GM23338 (cell line): Measurements from ENCODE around the gene EMD. TPM values are rescaled to one million over a fixed set of nuclear protein-coding genes. Genes with fewer than 3 reads are reported as not detected.

Source experiments
- CREB1 ChIP-seq: fragments of 250-450 bp; sonication (Bioruptor Pico); IDR thresholded peaks from 2 replicates; pipeline ENCODE4 v1.5.0; 2020; ENCODE audit warnings: low read depth, mild to moderate bottlenecking, moderate library complexity
- CTCF ChIP-seq, 2 experiments: fragments of 200-600 bp in 1 of 2; sonication (generic) in 1 of 2; conservative IDR thresholded peaks; 2 replicates each; pipeline versions ENCODE4 v1.5.1 to v1.6.1; 2016 to 2017; ENCODE audit warnings: antibody characterized with exemption in 2 of 2, low read depth in 2 of 2, mild to moderate bottlenecking in 2 of 2, moderate library complexity in 1 of 2
- EZH2phosphoT487 ChIP-seq: fragments of 200-600 bp; sonication (generic); IDR thresholded peaks from one replicate; pipeline ENCODE4 v1.8.1; 2018; ENCODE audit warnings: antibody characterized with exemption; ENCODE audit not compliant: unreplicated experiment
- NANOG ChIP-seq: IDR thresholded peaks from 2 replicates; pipeline ENCODE4 v1.6.1; 2016; ENCODE audit warnings: antibody characterized with exemption, borderline replicate concordance
- POLR2AphosphoS5 ChIP-seq: IDR thresholded peaks from 2 replicates; pipeline ENCODE4 v1.6.1; 2016; ENCODE audit warnings: antibody characterized with exemption, low read depth
- STAT1 ChIP-seq: IDR thresholded peaks from one replicate; pipeline ENCODE4 v1.6.1; 2016; ENCODE audit warnings: antibody characterized with exemption; ENCODE audit not compliant: unreplicated experiment
- ZNF331 ChIP-seq: fragments of 250-450 bp; sonication (Bioruptor Pico); IDR thresholded peaks from 2 replicates; pipeline ENCODE4 v1.5.0; 2020; ENCODE audit warnings: low read depth, mild to moderate bottlenecking, moderate library complexity
- ZNF462 ChIP-seq: fragments of 250-450 bp; sonication (Bioruptor Pico); IDR thresholded peaks from 2 replicates; pipeline ENCODE4 v1.5.0; 2020; ENCODE audit warnings: mild to moderate bottlenecking, moderate library complexity
- polyA plus RNA-seq: library from polyadenylated mRNA; unstranded; fragments of >200 nt; fragmentation: Nextera tagmentation; extraction: Ambion mirVana; gene quantifications from 2 replicates; pipeline ENCODE4 v1.2.1, GENCODE V29; 2016
- total RNA-seq: library from RNA; depleted of rRNA; stranded (reverse); fragments of >200 nt; shearing (Covaris generic); gene quantifications from 2 replicates; pipeline ENCODE4 v1.2.3, GENCODE V29; 2014
- TF ChIP-seq, protein P1 (sequence below): IDR thresholded peaks from 2 replicates; pipeline ENCODE4 v1.6.1; 2016; ENCODE audit warnings: antibody characterized with exemption

The EMD gene
- total and polyA plus RNA-seq, 2 experiments from 2014 or later, result 74.2 to 78.6 TPM

GRCh38 chrX:154408659-154409221, 29.6 kb downstream of the EMD start (continued):
- TF ChIP-seq ZNF462 (CRISPR knock-in tag), result no peak
- no peak for TF ChIP-seq CREB1 (CRISPR knock-in tag)
- TF ChIP-seq ZNF331, result no peak
- no peak for TF ChIP-seq EZH2phosphoT487
- TF ChIP-seq STAT1, result no peak
- TF ChIP-seq, protein P1, sequence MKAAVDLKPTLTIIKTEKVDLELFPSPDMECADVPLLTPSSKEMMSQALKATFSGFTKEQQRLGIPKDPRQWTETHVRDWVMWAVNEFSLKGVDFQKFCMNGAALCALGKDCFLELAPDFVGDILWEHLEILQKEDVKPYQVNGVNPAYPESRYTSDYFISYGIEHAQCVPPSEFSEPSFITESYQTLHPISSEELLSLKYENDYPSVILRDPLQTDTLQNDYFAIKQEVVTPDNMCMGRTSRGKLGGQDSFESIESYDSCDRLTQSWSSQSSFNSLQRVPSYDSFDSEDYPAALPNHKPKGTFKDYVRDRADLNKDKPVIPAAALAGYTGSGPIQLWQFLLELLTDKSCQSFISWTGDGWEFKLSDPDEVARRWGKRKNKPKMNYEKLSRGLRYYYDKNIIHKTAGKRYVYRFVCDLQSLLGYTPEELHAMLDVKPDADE, result no peak
- no peak for TF ChIP-seq POLR2AphosphoS5
- no peak for TF ChIP-seq NANOG
- no peak for TF ChIP-seq CTCF (conservative IDR thresholded peaks at IDR 0.05; ENCODE audit: low read depth in 2 of 2)
